ENCODE data around the gene PRL.

The PRL gene

GRCh38 chr6:22294301-22294700 lies 2.5 kb downstream of the PRL start:
- DNase-seq: no peak

- no peak for DNase-seq
Observed at GRCh38 chr6:22290045-22290444, 6.8 kb downstream of the PRL start.

GRCh38 chr6:22288721-22289120 lies 8.1 kb downstream of the PRL start:
- no peak for DNase-seq

- DNase-seq: no peak
Observed at GRCh38 chr6:22284666-22285065, 12.2 kb downstream of the PRL start.

GRCh38 chr6:22281341-22282085 lies 15.3 kb downstream of the PRL start:
- DNase-seq: no peak

GRCh38 chr6:22279427-22279826 lies 17.4 kb downstream of the PRL start:
- no peak for DNase-seq

- no peak for DNase-seq
Observed at GRCh38 chr6:22271081-22271480, 25.8 kb downstream of the PRL start.

- DNase-seq: no peak
Observed at GRCh38 chr6:22263748-22264147, 33.1 kb downstream of the PRL start.

GRCh38 chr6:22254886-22255285 lies 42.0 kb downstream of the PRL start:
- DNase-seq: no peak

GRCh38 chr6:22253955-22254655 lies 42.7 kb downstream of the PRL start:
- DNase-seq: no peak

- DNase-seq: no peak
Observed at GRCh38 chr6:22251348-22251747, 45.5 kb downstream of the PRL start.

GRCh38 chr6:22250486-22250885 lies 46.4 kb downstream of the PRL start:
- no peak for DNase-seq

GRCh38 chr6:22249711-22250350 lies 47.0 kb downstream of the PRL start:
- no peak for DNase-seq

GRCh38 chr6:22248513-22249308 lies 48.1 kb downstream of the PRL start:
- DNase-seq: no peak

GRCh38 chr6:22247916-22248482 lies 48.8 kb downstream of the PRL start:
- DNase-seq: no peak

GRCh38 chr6:22240025-22240424 lies 56.8 kb downstream of the PRL start:
- no peak for DNase-seq

- no peak for DNase-seq
Observed at GRCh38 chr6:22239261-22239921, 57.4 kb downstream of the PRL start.

- DNase-seq: no peak
Observed at GRCh38 chr6:22238861-22239260, 58.0 kb downstream of the PRL start.

- DNase-seq: no peak
Observed at GRCh38 chr6:22237526-22237925, 59.3 kb downstream of the PRL start.

Measured in C1 segment of cervical spinal cord (tissue), 14 donors.